Activated naive CD4-positive, alpha-beta T cell treated with anti-CD3 and anti-CD28 coated beads, Interleukin-2, amount 50 U/mL, for 24 hours (primary cell): Measurements from ENCODE around the gene SETD6.

Source experiments
- H3K27ac Mint-ChIP-seq: one replicate; pipeline ENCODE4 v1.8.0; 2021; ENCODE audit warnings: mild to moderate bottlenecking, mixed read lengths
- H3K27me3 Mint-ChIP-seq: one replicate; pipeline ENCODE4 v1.8.0; 2021; ENCODE audit warnings: mixed read lengths
- H3K36me3 Mint-ChIP-seq: one replicate; pipeline ENCODE4 v1.8.0; 2021; ENCODE audit warnings: mixed read lengths
- H3K4me1 Mint-ChIP-seq: one replicate; pipeline ENCODE4 v1.8.0; 2021; ENCODE audit warnings: mixed read lengths
- H3K4me3 Mint-ChIP-seq: one replicate; pipeline ENCODE4 v1.8.0; 2021; ENCODE audit warnings: mild to moderate bottlenecking, mixed read lengths
- H3K9me3 Mint-ChIP-seq: one replicate; pipeline ENCODE4 v1.8.0; 2021; ENCODE audit warnings: mixed read lengths

The SETD6 gene

GRCh38 chr16:58515125-58515870, at the start of gene SETD6:
Gene SETD6, plus strand, starts transcription at chr16:58515517. Its CDS starts 21 bp downstream, at chr16:58515538.
- Mint-ChIP-seq H3K27ac (peak within 1 kb of the TSS; percentile 92), H3K4me3 (peak within 1 kb of the TSS; percentile 93), H3K9me3 (no peaks in the 10 kb centered on the region), H3K4me1 (peaks cover 40% of the 10 kb centered on the region), H3K36me3 (peaks cover 7% of the 10 kb centered on the region), H3K27me3 (no peaks in the 10 kb centered on the region)

- peaks cover 37% of the 10 kb centered on the region for H3K27me3 Mint-ChIP-seq
- no peaks in the 10 kb centered on the region for H3K36me3 Mint-ChIP-seq
- peaks cover 5% of the 10 kb centered on the region for H3K4me1 Mint-ChIP-seq
- H3K27ac Mint-ChIP-seq = no peak overlapping the region
- H3K9me3 Mint-ChIP-seq = no peaks in the 10 kb centered on the region
- H3K4me3 Mint-ChIP-seq = no peak overlapping the region
These were observed 49.5 kb upstream of the SETD6 start for GRCh38 chr16:58465817-58466216.

- Mint-ChIP-seq H3K4me1 (peaks cover 5% of the 10 kb centered on the region), H3K9me3 (no peaks in the 10 kb centered on the region), H3K36me3 (no peaks in the 10 kb centered on the region), H3K4me3 (no peak overlapping the region), H3K27me3 (peaks cover 37% of the 10 kb centered on the region), H3K27ac (no peak overlapping the region)
These were observed 48.9 kb upstream of the SETD6 start for GRCh38 chr16:58466396-58466795.

- Mint-ChIP-seq H3K36me3 (no peaks in the 10 kb centered on the region), H3K4me3 (no peak overlapping the region), H3K4me1 (peaks cover 5% of the 10 kb centered on the region), H3K9me3 (no peaks in the 10 kb centered on the region), H3K27me3 (peaks cover 34% of the 10 kb centered on the region), H3K27ac (no peak overlapping the region)
These were observed 47.4 kb upstream of the SETD6 start for GRCh38 chr16:58467905-58468304.

- Mint-ChIP-seq H3K4me1 (no peaks in the 10 kb centered on the region), H3K4me3 (no peak overlapping the region), H3K36me3 (no peaks in the 10 kb centered on the region), H3K9me3 (no peaks in the 10 kb centered on the region), H3K27me3 (peaks cover 27% of the 10 kb centered on the region), H3K27ac (no peak overlapping the region)
These were observed 43.9 kb upstream of the SETD6 start for GRCh38 chr16:58471209-58471975.

GRCh38 chr16:58472266-58472665, 43.1 kb upstream of the SETD6 start:
- Mint-ChIP-seq H3K27ac (no peak overlapping the region), H3K27me3 (peaks cover 22% of the 10 kb centered on the region), H3K36me3 (no peaks in the 10 kb centered on the region), H3K4me3 (no peak overlapping the region), H3K9me3 (no peaks in the 10 kb centered on the region), H3K4me1 (no peaks in the 10 kb centered on the region)

GRCh38 chr16:58472827-58473226, 42.5 kb upstream of the SETD6 start:
- Mint-ChIP-seq H3K27me3 (peaks cover 19% of the 10 kb centered on the region), H3K4me3 (no peak overlapping the region), H3K27ac (no peak overlapping the region), H3K4me1 (no peaks in the 10 kb centered on the region), H3K36me3 (no peaks in the 10 kb centered on the region), H3K9me3 (no peaks in the 10 kb centered on the region)

GRCh38 chr16:58474296-58474695, 41.0 kb upstream of the SETD6 start:
- Mint-ChIP-seq H3K9me3 (no peaks in the 10 kb centered on the region), H3K36me3 (no peaks in the 10 kb centered on the region), H3K4me3 (no peak overlapping the region), H3K27ac (no peak overlapping the region), H3K27me3 (peaks cover 9% of the 10 kb centered on the region), H3K4me1 (no peaks in the 10 kb centered on the region)

- no peaks in the 10 kb centered on the region for H3K9me3 Mint-ChIP-seq
- peaks cover 8% of the 10 kb centered on the region for H3K27me3 Mint-ChIP-seq
- H3K4me3 Mint-ChIP-seq = no peak overlapping the region
- no peaks in the 10 kb centered on the region for H3K4me1 Mint-ChIP-seq
- no peaks in the 10 kb centered on the region for H3K36me3 Mint-ChIP-seq
- no peak overlapping the region for H3K27ac Mint-ChIP-seq
These were observed 40.2 kb upstream of the SETD6 start for GRCh38 chr16:58475091-58475619.

GRCh38 chr16:58476791-58477190, 38.5 kb upstream of the SETD6 start:
- Mint-ChIP-seq H3K27me3 (peaks cover 8% of the 10 kb centered on the region), H3K27ac (no peak overlapping the region), H3K36me3 (no peaks in the 10 kb centered on the region), H3K4me3 (no peak overlapping the region), H3K9me3 (no peaks in the 10 kb centered on the region), H3K4me1 (no peaks in the 10 kb centered on the region)

- no peaks in the 10 kb centered on the region for H3K36me3 Mint-ChIP-seq
- no peaks in the 10 kb centered on the region for H3K4me1 Mint-ChIP-seq
- no peak overlapping the region for H3K27ac Mint-ChIP-seq
- H3K27me3 Mint-ChIP-seq = peaks cover 5% of the 10 kb centered on the region
- H3K4me3 Mint-ChIP-seq = no peak overlapping the region
- no peaks in the 10 kb centered on the region for H3K9me3 Mint-ChIP-seq
These were observed 36.9 kb upstream of the SETD6 start for GRCh38 chr16:58478427-58478826.

- Mint-ChIP-seq H3K4me3 (no peak overlapping the region), H3K9me3 (no peaks in the 10 kb centered on the region), H3K27me3 (peaks cover 1% of the 10 kb centered on the region), H3K36me3 (no peaks in the 10 kb centered on the region), H3K4me1 (no peaks in the 10 kb centered on the region), H3K27ac (no peak overlapping the region)
These were observed 34.0 kb upstream of the SETD6 start for GRCh38 chr16:58481226-58481869.

GRCh38 chr16:58481931-58482330, 33.4 kb upstream of the SETD6 start:
- Mint-ChIP-seq H3K36me3 (no peaks in the 10 kb centered on the region), H3K4me1 (no peaks in the 10 kb centered on the region), H3K27ac (no peak overlapping the region), H3K4me3 (no peak overlapping the region), H3K27me3 (peaks cover 1% of the 10 kb centered on the region), H3K9me3 (no peaks in the 10 kb centered on the region)

- no peak overlapping the region for H3K4me3 Mint-ChIP-seq
- H3K27me3 Mint-ChIP-seq = no peaks in the 10 kb centered on the region
- H3K9me3 Mint-ChIP-seq = no peaks in the 10 kb centered on the region
- no peaks in the 10 kb centered on the region for H3K4me1 Mint-ChIP-seq
- no peaks in the 10 kb centered on the region for H3K36me3 Mint-ChIP-seq
- no peak overlapping the region for H3K27ac Mint-ChIP-seq
These were observed 30.0 kb upstream of the SETD6 start for GRCh38 chr16:58485184-58485887.

- Mint-ChIP-seq H3K27ac (no peak overlapping the region), H3K9me3 (no peaks in the 10 kb centered on the region), H3K4me3 (peak overlapping the region; percentile 52), H3K27me3 (no peaks in the 10 kb centered on the region), H3K36me3 (no peaks in the 10 kb centered on the region), H3K4me1 (no peaks in the 10 kb centered on the region)
These were observed 27.6 kb upstream of the SETD6 start for GRCh38 chr16:58487566-58488351.
